Neutrophil (primary cell): ENCODE measurements around the gene CEP95.

Experiments
- H3K27ac ChIP-seq: fragments of 200-600 bp; sonication (generic); 2 replicates; pipeline ENCODE4 v1.5.1; 2016; ENCODE audit warnings: mild to moderate bottlenecking, moderate library complexity
- H3K27me3 ChIP-seq: fragments of 200-600 bp; sonication (generic); 2 replicates; pipeline ENCODE4 v1.6.0; 2016; ENCODE audit warnings: mild to moderate bottlenecking
- H3K36me3 ChIP-seq: fragments of 200-600 bp; sonication (generic); 2 replicates; pipeline ENCODE4 v1.5.1; 2017
- H3K4me1 ChIP-seq, 2 experiments: fragments of 200-600 bp in 1 of 2; sonication (generic) in 1 of 2; 1 replicate in 1 of 2; 2 replicates in 1 of 2; pipeline versions ENCODE4 v1.5.1 to v1.6.1; 2013 to 2016; ENCODE audit warnings: low read depth in 1 of 2, low read length in 1 of 2, mild to moderate bottlenecking in 1 of 2, moderate library complexity in 1 of 2; ENCODE audit not compliant: control insufficient read depth in 1 of 2, insufficient read depth in 1 of 2
- H3K4me3 ChIP-seq, 2 experiments: fragments of 200-600 bp in 1 of 2; sonication (generic) in 1 of 2; 1 replicate in 1 of 2; 2 replicates in 1 of 2; pipeline ENCODE4 v1.5.1; 2013 to 2016; ENCODE audit warnings: low read depth in 1 of 2, low read length in 1 of 2, mild to moderate bottlenecking in 1 of 2, moderate library complexity in 1 of 2
- H3K9me3 ChIP-seq: fragments of 200-600 bp; sonication (generic); 2 replicates; pipeline ENCODE4 v1.5.1; 2016
- TF ChIP-seq, protein P1 (sequence below): fragments of 200-600 bp; sonication (generic); IDR thresholded peaks from 2 replicates; pipeline ENCODE4 v1.5.1; 2016; ENCODE audit warnings: antibody characterized with exemption

CEP95 gene

DNA sequence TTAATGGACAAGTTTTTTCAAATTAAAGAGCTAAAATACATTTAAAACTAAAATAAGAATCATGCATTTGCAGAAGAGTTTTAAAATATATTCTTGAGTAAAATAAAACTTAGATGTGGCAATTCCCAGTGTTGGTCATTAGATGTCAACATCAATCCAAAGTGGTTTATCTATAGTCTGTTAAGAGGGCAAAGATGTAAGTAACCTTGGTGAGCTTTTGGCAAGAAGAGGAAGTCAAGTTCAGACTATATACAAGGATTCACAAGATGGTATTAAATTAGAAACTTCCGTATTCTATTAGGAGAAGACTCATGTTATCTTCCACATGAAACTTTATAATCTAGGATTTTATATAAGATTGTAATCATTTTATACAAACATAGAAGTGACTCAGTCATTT, 73.1 kb downstream of the CEP95 start:
- H3K36me3 ChIP-seq, result peaks cover 61% of the 10 kb centered on the region
- no peaks in the 10 kb centered on the region for H3K27me3 ChIP-seq
- H3K4me1 ChIP-seq, result no peaks in the 10 kb centered on the region
- TF ChIP-seq, protein P1, sequence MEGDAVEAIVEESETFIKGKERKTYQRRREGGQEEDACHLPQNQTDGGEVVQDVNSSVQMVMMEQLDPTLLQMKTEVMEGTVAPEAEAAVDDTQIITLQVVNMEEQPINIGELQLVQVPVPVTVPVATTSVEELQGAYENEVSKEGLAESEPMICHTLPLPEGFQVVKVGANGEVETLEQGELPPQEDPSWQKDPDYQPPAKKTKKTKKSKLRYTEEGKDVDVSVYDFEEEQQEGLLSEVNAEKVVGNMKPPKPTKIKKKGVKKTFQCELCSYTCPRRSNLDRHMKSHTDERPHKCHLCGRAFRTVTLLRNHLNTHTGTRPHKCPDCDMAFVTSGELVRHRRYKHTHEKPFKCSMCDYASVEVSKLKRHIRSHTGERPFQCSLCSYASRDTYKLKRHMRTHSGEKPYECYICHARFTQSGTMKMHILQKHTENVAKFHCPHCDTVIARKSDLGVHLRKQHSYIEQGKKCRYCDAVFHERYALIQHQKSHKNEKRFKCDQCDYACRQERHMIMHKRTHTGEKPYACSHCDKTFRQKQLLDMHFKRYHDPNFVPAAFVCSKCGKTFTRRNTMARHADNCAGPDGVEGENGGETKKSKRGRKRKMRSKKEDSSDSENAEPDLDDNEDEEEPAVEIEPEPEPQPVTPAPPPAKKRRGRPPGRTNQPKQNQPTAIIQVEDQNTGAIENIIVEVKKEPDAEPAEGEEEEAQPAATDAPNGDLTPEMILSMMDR, result no peak
- H3K9me3 ChIP-seq, result no peaks in the 10 kb centered on the region
- H3K4me3 ChIP-seq, result no peak overlapping the region
- no peak overlapping the region for H3K27ac ChIP-seq

DNA sequence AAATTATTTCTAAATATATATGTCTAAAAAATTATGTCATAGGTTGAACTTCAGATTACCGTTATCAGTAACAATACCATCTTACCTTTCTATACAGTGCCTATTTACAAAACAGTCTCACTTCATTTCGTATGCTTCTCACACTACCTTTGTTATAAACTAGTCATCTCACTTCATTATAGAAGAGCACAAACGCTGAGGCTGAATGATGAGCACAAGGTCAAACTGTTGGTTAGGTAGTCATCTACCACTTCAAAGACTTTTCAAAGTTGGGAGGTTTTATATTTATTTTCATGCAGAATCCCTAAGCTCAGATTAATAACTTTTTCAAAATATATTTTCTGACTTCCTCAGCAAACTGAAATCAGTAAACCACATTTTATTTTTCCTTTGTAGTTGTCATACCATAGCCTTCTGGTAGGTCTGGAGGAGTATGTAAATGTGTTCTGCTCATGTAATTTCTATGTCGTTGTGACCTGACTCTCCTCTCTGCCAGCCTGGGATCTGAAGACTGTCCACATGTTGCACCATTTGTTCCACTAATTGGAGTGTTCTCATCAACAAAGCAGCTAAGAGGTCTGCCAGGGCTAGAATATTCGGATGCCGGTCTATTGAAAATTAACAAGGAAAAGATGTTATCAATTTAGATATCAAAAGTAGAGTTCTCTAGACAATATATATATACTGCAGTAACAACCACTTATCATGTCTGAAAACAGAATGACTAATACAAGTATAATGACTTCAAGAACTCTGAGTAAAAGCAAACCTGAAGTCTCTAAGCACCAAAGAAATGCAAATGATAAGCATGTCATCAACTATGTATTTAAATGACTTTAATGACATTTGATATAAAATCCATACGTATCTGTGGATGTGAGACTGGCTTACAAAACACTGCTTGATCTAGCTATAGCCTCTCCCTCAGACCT, 73.9 kb downstream of the CEP95 start:
- peaks cover 64% of the 10 kb centered on the region for H3K36me3 ChIP-seq

DNA sequence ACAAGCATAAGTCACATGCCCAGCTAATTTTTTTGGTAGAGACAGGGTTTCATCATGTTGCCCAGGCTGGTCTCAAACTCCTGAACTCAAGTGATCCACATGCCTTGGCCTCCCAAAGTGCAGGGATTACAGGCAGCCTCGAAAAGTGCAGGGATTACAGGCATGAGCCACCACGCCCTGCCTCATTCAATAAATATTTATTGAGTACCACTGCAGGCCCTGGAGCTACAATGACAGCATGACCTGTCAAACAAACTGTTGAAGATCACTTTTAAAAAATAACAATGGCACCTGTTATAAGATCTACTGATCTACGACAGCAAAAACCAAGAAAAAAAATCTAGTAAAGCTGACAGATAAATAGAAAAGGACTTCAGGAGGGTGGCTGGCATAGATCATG, 76.3 kb downstream of the CEP95 start:
- H3K9me3 ChIP-seq, result no peaks in the 10 kb centered on the region
- H3K27me3 ChIP-seq, result no peaks in the 10 kb centered on the region
- H3K4me3 ChIP-seq, result no peak overlapping the region
- H3K36me3 ChIP-seq, result peaks cover 56% of the 10 kb centered on the region
- no peaks in the 10 kb centered on the region for H3K4me1 ChIP-seq
- no peak overlapping the region for H3K27ac ChIP-seq
- TF ChIP-seq, protein P1, result no peak

More for the DNA sequence above, 73.9 kb downstream of the CEP95 start:
- H3K27ac ChIP-seq, result no peak overlapping the region
- H3K4me1 ChIP-seq, result no peaks in the 10 kb centered on the region
- H3K4me3 ChIP-seq, result no peak overlapping the region
- TF ChIP-seq, protein P1, result no peak
- H3K9me3 ChIP-seq, result no peaks in the 10 kb centered on the region
- no peaks in the 10 kb centered on the region for H3K27me3 ChIP-seq

DNA sequence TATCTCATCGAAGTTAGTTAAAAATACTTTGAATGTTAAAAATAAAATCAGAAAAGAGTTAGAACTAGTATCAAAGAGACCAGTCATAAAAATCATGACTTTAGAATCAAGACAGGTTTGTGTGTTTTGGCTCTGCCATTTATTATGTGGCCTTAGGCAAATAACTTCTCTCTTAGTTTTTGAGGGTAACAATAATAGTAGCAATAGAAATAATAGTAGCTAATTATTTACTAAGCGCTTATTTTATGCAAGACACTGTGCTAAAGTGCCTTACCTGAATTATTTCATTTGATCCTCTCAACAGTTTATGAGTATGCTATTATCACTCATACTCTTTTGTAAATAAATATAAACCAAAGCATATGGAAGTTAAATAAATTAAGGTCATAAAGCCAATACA, 78.4 kb downstream of the CEP95 start:
- TF ChIP-seq, protein P1, result no peak
- H3K4me1 ChIP-seq, result no peaks in the 10 kb centered on the region
- no peak overlapping the region for H3K4me3 ChIP-seq
- H3K9me3 ChIP-seq, result no peaks in the 10 kb centered on the region
- peaks cover 57% of the 10 kb centered on the region for H3K36me3 ChIP-seq
- no peaks in the 10 kb centered on the region for H3K27me3 ChIP-seq
- H3K27ac ChIP-seq, result no peak overlapping the region
